HG02571 (cell line): Measurements from ENCODE around the gene ZFYVE21.

ENCODE experiments used
- ATAC-seq: cut with Tn5 transposase; IDR thresholded peaks from one replicate; pipeline ENCODE4 v1.9.1; 2021; ENCODE audit warnings: mild to moderate bottlenecking, moderate library complexity; ENCODE audit not compliant: unreplicated experiment

ZFYVE21 gene

DNA sequence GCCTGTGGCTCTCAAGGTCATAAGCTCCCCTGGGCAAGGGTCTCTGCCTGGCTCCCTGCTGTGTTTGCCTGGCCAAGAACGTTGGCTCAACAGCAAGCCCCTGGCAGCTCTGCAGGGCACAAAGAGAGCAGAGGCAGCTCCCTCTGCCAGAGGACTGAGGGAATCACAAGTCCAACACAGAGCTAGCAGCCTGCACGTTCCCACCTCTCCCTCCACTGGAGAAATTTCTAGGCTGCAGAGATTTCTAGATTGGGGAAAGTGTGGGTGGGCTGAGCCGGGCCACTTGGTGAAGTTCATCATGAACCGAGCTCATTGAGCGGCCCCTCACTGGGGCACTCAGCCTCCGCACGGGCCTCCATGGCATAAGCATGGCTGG is 19.8 kb downstream of the ZFYVE21 start:
- ATAC-seq: no peak

DNA sequence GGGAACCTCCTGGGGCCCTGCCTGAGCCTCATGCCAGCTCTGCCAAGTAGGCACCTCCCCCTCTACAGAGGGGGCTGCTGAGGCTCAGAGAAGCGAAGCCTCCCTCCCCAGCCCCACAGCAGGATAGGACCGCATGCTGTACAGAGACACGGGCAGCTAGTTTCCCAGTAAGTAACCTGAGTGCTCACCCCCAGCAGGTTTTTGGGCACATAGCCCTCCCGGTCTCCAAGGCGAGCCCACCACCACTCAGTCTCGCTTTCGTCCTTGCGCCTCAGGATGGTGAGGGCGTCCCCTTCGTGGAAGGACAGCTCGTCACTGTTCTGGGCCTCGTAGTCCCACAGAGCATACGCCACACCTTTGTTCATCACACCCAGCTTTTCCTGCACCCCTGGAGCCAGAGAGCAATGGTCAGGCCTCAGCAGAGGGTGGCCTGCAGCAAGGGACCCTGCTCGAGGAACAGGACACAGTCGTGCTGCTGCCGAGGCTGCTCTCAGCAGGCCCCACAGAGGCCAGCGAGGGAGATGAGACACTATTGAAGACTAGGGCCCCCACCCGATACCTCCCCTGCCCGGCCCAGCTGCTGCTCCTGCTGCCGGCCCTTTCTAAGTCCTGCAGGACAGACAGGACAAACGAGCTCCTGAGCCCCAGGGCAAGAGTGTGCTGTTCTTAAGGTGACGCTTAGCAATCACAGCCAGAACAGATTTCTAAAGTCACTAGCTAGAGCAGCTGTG is 20.4 kb downstream of the ZFYVE21 start:
- no peak for ATAC-seq

DNA sequence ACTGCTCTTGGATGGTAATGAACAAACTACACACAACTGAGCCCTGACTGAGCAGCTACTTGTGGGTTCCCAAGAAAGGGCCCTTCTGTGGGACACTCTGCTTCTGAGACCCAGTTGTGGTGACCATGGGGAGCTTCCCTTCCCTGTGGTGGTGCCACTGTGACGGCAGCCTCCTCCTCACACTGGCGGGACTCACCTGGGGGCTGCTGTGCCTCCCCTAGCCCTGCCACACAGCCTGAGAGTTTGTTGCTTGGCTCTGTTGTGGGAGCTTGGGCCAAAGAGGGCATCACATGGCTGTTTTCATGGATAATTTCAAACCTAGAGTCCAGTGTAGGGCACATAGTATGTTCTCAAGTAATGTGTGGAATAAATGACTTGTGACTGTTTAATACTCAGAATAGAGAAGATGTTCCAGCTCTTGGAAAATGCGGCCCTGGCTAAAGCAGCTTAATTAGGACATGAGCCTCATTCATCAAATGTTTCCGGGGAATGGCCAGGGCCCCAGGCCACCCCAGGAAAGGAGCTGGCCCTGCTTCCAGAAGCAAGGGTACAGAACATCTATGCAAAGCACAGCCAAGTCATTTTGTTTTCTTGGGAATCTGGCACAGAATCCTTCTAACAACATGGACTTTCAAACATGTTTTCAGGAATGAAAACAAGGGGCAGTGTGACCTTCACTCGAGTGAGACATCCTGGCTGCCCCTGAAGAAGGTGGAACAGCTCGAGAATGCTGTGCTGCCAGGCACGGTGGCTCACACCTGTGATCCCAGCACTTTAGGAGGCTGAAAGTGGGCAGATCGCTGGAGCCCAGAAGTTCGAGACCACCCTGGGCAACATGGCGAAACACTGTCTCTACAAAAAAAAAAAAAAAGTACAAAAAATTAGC is 21.2 kb downstream of the ZFYVE21 start:
- no peak for ATAC-seq

DNA sequence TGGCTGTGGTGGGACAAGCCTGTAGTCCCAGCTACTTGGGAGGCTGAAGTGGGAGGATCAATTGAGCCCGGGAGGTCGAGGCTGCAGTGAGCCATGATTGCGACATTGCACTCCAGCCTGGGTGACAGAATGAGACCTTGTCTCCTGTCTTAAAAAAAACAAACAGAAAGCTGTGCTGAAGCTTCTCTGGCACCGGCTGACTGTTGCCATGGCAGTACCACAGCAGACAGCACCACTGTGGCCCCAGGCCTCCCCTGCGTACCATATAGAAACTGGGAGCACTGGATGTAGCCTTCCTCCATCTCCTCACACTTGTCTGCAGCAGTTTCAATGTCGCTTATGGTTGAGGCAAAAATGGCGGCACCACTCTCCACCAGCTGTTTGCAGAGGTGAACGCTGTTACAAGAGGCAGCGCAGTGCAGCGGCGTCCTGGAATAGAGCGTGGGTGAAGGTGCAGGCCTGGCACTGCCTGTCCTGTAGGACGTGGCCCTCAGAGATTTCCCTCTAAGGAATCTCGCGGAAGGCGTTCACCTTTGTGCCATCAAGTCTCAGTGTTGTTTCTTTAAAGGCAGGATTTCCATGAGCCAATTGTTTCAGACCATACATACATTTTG is 21.9 kb downstream of the ZFYVE21 start:
- ATAC-seq: no peak

DNA sequence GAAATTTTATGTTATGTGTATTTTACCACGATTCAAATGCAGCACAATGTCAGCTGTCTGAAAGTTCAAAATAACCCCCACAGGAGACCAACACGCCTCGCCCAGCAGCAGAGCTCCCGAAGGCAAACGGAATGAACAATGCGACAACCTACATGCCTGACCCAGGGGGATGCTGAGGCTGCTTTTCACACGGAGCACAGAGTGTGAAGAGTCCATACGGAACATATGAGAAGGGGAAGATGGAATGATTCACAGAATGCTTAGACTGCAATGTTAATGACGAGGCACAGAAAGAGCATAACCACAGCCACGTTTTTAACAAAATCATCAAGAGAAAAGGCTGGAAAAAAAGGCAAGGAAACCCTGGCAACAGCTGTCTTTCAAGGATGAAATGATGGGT is 22.6 kb downstream of the ZFYVE21 start:
- no peak for ATAC-seq

DNA sequence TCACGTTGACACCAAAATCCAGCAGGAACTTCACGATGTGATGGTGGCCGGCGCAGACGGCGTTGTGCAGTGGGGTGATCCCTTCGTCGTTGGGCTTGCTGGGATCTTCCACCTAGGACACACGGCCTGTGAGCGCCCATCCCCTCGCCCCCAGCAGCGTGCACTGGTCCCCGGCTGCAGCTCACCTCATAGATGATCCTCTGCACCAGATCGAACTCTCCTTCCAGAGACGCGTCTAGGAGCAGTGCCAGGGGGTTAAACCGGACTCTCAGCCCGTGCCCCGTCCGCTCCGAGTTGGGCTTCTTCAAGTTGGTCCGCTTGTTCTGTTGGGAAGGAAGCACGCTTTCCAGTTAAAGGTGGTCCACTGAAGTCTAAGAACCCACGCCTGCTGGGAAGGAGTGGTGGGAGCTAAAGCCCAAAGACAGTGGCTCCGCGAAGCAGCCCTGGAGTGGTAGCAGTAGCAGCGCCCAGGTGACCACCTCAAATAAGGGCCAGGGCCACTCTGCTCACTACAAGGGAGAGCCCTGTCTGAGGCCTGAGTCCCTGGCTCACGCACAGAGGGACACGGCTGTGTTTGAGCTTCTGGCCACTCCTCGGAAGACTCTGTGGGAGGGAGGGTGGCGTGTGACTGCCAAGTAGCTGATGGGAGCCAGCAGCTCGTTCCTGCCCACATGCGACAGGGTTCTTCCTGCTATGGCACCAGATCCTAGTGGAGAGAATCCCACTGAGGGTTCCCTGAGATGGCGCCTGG is 23.3 kb downstream of the ZFYVE21 start:
- no peak for ATAC-seq

DNA sequence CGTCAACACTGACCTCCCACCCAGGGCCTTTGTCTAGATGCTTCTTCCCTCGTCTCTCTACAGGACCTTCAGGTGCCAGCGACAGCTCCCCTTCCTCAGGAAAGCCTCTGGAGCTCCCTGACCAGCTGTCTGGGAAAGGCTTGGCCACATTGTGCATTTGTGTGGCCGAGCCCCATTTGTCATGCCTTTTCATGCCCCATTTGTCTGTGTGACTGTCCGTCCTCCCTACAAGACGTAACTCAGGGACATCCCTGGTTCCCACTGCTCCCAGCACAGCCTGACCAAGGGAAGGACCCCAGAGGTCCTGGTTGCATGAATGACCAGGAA is 23.8 kb downstream of the ZFYVE21 start:
- ATAC-seq: no peak

DNA sequence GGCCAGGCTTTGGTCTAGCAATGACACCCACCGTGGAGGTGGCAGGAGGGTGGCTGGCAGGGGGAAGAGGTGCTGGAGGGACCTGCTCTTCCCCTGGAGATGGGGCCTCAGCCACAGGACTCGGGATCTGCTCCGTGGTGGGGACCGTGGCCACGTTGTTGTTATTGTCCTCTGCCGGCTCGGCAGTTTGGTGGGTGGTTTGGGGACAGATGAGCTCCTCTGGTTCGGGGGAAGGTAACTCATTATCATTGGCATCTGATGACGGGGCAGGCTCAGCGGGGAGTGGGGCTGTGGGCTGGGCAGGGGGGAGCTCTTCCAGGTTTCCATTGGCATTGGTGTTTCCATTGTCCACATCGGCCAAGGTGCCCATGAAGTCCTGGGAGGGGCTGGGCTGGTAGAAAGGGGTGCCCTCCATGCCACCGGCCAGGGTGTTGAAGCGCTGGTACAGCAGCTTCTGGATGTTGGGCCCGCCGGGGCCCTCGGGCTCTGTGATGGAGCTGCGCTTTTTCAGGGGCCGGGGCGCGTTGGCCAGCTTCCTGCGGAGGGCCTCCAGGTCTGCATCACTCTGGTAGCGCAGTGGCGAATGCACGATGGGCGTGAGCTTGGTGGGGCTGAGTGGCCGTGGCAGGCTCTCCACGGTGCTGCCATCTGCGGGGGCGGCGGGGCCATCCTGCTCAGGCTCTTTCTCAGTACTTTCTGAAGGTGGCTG is 24.3 kb downstream of the ZFYVE21 start:
- ATAC-seq: no peak

DNA sequence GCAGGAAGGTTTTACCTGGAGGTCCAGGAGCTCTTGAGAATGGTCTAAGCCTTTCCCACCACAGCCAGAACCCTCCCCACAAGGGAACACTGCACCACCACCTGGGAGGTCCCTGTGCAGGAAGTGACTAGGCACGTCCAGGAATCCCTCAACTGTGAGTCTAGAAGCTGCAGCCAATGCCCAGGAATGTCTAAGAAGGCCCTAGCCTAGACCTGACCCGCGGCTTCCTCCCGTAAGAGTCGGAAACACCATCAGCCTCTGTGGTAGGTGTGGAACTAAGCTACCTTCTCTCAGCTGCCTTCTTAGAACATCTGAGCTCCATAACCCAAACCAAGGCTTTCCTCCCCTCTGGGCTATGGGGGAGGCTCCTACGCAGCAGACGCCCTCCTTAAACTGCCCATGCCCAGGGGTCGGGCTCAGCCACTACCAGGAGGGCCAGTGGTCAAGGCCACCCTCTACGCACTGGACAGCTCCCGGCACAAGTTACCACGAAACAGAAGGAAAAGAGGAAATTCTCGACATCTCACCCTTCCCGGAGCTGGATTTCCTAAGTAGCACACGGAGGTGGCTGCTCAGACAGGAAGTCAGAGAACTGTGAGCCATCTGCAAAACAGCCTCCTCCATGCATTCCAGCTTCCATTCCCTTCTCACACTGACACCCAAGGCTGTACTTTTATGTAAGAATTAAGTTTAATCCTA is 25.5 kb downstream of the ZFYVE21 start:
- ATAC-seq: no peak

DNA sequence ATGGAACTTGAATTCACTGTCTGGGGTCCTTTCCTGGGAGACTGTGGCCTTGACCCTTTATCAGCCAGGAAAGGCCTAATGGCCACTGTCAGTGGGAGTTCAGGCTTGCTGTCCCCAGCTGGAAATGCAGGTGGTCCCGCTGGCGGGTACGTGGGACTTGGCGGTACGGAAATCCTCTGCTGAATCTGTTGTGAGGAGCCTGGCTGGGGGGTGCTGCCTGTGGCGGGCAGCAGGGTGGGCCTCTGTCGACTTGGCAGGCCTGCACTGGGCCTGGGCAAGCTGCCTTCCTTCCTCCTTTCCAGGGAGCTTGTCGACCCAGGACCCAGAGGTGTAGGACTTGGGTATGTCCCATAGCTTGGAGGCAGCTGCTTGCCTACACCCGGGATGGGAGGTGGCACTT is 26.3 kb downstream of the ZFYVE21 start:
- ATAC-seq: no peak

DNA sequence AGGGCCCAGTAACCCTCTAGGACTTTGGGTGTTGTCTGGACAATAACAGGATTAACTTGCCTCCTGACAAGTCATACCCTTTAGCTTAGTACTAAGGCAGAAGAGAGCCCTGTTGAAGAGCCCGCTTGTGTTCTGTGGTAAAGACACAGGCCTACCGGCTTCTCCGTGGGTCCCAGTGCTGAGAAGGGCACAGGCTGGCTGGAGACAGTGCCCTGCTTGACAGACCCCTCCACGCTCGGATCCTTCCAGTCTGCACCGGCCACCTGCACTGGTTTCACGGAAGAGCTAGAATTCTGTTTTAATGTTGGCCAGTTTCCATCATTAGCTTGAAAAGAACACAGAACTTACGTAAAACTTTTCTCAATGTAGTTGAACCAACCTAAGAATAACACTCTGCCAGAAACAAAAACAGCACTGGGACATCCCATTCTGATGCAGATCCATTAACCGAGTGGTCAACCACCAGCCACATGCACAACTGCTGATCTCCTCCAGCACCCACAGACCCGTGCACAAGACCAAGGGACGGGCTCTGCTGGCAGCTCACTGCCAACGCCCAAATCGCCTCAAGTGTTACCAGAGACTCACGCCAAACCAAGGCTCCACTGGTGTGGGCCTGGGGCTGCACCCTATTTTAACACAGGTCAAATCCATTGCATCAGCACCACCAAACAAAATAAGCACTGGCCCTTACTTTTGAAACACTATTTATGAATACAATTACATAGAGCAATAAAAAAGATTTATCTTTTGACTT is 27.1 kb downstream of the ZFYVE21 start:
- ATAC-seq: no peak

DNA sequence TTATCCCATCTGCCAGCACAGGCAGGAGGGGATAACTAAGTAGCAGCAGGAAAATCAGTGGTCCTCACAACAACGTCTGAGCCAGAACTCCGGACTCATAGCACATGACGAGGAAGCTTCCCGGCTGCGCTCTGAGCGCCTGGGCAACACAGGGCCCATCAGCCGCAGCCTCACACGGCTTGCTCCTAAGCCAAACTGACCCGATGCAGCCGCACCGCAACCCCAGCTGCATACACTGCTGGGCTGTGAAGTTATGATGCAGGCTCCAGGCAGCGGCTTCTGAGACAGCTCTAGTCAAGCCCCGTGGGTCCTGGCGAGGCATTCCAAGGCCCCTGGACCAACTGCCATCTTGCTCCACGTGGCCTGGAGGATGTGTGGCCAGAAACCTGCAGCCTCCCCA is 28.1 kb downstream of the ZFYVE21 start:
- ATAC-seq: no peak

DNA sequence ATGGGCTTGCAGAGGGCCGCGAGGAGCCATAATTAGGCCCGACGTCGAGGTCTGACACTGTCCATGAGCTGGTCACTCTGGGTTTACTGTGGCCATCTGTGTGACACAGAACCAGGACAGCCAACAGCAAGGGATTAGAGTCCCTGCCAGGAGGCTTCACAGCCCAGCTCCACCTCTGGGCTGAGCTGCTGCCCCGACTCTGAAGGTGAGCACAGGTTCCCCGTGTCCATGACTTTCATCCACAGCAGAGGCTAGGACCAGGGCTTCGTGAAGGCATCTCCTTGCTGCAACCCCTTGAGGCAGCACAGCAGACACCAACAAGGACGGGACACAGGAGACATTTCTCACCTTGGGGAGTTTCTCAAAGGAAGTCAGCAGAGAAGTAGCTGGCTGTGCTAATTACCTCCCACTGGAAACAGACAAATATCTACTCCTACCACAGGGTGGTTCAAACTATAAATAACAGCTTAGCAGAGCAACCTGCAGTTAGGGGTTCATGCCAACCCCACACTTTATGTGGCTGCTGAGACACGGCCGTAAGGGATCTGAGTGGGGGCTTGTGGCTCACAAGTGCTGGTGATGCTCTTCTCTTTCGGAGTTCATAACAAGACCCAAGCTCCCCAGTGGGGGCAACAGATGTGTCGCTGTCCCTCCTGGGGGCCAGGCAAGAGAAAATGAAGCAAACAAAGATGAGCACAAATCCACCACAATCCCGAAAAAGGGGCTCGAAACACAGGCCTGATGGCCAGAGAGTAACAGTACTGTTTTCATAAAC is 29.2 kb downstream of the ZFYVE21 start:
- ATAC-seq: no peak

DNA sequence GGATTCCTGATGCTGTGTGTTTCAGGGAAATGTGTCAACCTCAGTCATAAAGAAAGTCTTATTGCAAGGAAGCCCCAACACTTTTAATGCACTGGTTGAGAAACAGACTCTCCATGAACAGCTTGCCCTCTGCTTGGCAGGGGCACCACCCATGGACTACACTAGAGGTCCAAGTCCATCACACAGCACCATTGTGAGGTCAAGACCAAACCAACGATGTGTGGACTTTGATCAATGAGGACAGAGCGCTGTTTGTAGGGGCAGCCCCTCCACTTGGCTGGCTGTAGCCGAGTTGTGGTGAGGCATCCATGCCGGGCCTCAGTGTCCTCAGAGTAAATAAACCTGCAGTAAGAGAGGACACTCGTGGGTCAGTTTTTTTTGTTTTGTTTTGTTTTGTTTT is 29.8 kb downstream of the ZFYVE21 start:
- no peak for ATAC-seq

DNA sequence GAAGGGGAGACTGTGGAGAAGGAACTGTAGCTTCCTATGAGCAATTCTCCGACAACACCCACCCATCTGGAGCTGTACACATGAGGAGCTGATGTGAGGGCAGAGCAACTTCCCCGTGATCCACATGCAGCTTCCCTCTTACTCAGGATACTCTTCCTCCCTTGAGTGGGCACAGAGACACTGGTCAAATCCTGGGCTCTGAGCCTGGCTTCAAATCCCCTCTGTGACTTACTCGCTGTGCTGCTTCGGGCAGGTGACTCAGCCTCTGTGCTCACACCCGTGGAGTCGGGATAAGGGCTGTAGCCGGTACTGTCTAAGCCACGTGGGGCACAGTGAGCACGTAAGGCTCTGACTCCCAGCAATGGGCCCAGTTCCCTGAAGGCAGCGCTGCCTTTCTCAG is 31.1 kb downstream of the ZFYVE21 start:
- no peak for ATAC-seq

DNA sequence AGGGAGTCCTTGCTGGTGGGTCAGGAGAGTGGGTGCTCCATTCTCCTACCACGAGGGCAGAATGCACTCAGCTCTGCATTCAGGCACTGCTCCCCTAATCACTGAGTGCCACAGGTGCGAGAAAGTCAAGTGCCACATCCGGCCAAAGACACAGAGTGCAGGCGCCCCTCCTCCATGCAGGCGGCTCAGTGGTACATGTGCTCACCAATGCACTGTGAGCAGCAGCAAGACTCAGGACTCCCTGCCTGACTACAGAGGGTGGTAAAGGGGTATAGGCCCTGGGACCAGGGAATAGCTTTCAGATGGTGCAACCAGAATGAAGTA is 32.9 kb downstream of the ZFYVE21 start:
- no peak for ATAC-seq

DNA sequence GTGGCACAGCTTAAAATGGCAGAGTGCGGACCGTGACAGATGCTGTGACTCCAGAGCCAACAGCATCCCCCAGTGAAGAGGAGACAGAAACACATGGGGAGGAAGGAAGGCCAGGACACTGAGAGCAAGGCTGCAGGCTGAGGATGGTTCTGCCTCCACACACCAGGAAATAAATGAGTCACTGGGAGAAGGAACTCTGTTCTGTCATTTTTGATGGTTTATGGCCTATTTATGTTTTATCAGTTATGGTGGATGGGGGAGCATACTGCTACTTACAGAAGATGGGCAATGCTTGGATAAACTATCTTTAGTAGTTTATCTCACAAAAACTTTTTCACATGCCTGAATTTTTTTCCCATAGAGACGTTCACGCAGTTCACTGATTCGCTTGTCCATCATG is 33.8 kb downstream of the ZFYVE21 start:
- no peak for ATAC-seq

DNA sequence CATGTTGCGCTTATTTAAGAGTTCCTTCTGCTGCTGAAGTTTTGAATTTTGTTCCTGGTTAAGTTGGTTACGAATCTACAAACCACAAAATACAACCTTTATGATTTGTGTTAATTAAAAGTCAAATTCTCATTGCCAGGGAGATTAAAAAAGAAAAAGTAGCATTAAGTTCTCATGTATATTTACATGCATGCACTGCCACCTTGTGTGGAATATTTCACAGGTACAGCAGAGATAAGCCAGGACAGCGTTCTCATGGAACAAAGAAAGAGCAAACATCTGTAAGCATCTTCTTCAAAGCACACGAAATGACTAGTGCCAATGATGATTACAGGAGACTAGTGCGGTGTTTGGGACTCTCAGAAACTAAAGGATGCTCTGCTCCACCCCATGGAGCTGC is 34.2 kb downstream of the ZFYVE21 start:
- ATAC-seq: no peak

DNA sequence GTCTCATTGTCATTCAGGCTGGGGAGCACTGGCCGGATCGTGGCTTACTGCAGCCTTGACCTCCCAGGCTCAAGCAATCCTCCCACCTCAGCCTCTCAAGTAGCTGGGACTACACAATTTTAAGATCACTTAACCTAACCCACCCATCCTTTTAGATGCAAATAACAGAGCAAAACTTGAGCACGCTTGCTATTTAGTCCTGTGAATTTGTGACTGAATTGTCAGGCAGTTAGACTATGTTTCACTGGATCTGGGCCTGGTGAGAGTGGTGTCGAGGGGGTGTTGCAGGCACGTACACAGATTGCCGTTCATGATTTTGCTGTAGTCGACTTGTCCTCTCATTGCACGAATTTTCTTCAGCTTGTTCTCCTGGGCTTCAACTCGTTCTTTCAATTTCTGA is 38.2 kb downstream of the ZFYVE21 start:
- ATAC-seq: no peak
